GM12891 (cell line): Measurements from ENCODE around the gene POU2F2.

Experiments used
- DNase-seq: peaks from one replicate; pipeline ENCODE4 v3.0.0; 2011; ENCODE audit warnings: low spot score; ENCODE audit not compliant: insufficient read length
- FAIRE-seq: peaks from 2 replicates; lab custom pipeline; 2011; peaks lifted over from hg19 to GRCh38; lab: Jason Lieb, UNC
- PAX5 ChIP-seq: IDR thresholded peaks from 2 replicates; pipeline ENCODE4 v1.6.1; 2011; ENCODE audit warnings: low read length, moderate library complexity, mild to moderate bottlenecking; ENCODE audit not compliant: insufficient read depth, severe bottlenecking
- POLR2A ChIP-seq: IDR thresholded peaks from 2 replicates; pipeline ENCODE4 v1.6.1; 2011; ENCODE audit warnings: low read depth, low read length, control low read depth
- POLR2AphosphoS5 ChIP-seq: IDR thresholded peaks from 2 replicates; pipeline ENCODE4 v1.6.1; 2011; ENCODE audit warnings: low read depth, low read length, control low read depth
- POU2F2 ChIP-seq: IDR thresholded peaks from 2 replicates; pipeline ENCODE4 v1.6.1; 2011; ENCODE audit warnings: low read depth, mild to moderate bottlenecking, control low read depth, low read length, moderate library complexity
- SPI1 ChIP-seq: IDR thresholded peaks from 2 replicates; pipeline ENCODE4 v1.6.1; 2011; ENCODE audit warnings: low read depth, low read length, control low read depth
- TAF1 ChIP-seq: IDR thresholded peaks from 2 replicates; pipeline ENCODE4 v1.6.1; 2011; ENCODE audit warnings: low read depth, low read length, control low read depth

Gene POU2F2

DNA sequence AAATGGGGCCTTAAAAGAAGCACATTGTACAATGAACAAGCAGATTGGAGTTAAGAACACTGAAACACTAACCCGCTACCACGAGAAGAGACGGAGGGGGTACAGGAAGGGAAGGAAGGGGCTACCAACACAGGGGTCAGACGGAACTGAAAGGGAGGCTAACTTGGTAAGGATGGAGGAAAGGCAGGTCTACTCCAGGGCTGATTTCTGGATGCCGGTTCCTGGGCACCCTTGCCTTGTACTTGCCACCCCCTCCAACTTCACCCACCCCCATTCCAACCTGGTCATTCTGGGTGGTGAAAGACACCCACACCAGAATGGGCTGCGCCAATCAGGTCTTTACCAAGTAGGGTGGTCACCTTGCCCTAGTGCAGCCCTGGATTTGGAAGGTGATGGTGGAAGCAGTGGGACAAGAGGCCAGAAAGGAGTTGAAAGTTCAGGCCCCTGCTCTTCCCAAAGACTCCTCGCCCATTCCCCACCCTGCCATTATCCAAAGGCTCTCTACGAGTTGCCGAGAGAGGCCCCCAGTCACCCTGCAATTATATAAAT is 46.0 kb downstream of the POU2F2 start:
- peak; percentile 50 for FAIRE-seq
- TF ChIP-seq POLR2A, result no peak; the same call in 1 of the 2 replicates
- TF ChIP-seq POLR2AphosphoS5, result peak; percentile 29; the same call in 1 of the 2 replicates
- DNase-seq, result no peak

DNA sequence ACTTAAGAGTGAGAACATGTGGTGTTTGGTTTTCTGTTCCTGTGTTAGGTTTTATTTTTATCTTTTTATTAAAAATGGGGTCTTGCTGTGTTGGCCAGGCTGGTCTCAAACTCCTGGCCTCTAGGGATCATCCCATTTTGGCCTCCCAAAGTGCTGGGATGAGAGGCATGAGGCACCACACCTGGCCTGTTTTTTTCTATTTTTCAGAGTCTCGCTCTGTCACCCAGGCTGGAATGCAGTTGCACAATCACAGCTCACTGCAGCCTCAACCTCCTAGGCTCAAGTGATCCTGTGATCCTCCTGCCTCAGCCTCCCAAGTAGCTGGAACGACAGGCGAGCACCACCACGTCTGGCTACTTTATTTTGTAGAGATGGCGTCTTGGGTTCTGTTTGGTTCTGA is 48.7 kb downstream of the POU2F2 start:
- FAIRE-seq, result no peak
- no peak for TF ChIP-seq TAF1

DNA sequence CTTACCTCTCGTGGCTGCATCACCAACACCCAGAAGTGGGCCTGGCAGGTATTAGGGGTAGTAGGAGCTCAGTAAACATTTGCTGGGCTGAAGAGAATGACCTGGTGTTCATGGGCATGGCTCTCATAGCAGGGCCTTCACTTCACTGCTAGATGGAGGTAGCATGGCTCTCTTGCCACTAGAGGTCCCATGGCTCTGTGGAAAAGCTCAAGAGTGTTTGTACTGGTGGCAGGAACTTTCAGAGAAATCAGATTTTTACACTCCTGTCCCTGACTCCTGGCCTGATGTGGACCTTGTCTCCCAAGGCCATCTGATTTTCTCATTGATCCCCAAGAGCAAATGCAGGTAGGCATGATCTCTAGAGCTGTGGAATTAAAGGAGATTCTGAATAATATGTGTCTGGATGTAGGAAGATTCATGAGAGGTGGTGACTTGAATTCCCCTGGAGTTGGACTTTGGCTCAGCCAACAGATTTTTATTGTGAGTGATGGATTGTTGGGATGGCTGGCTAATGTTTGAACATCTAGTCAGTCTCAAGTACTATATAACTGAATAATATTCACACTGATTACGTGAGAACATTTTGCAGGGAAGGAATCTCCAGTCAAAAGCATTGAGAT is 50.6 kb downstream of the POU2F2 start:
- FAIRE-seq (peak; percentile 57), DNase-seq (no peak)
- TF ChIP-seq POLR2AphosphoS5 (no peak), SPI1 (no peak), POLR2A (no peak), TAF1 (no peak), POU2F2 (no peak), PAX5 (no peak)

More for the DNA sequence above, 48.7 kb downstream of the POU2F2 start:
- no peak for DNase-seq

DNA sequence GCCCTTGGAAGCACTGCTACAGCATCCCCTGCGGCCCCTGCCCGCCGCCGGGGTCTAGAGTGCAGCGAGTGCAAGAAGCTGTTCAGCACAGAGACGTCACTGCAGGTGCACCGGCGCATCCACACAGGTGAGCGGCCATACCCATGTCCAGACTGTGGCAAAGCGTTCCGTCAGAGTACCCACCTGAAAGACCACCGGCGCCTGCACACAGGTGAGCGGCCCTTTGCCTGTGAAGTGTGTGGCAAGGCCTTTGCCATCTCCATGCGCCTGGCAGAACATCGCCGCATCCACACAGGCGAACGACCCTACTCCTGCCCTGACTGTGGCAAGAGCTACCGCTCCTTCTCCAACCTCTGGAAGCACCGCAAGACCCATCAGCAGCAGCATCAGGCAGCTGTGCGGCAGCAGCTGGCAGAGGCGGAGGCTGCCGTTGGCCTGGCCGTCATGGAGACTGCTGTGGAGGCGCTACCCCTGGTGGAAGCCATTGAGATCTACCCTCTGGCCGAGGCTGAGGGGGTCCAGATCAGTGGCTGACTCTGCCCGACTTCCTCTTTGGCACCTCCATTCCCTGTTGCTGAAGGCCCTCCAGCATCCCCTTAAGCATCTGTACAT is 51.4 kb downstream of the POU2F2 start:
- DNase-seq (no peak), FAIRE-seq (no peak)
- TF ChIP-seq POLR2AphosphoS5 (no peak), TAF1 (no peak), PAX5 (no peak), POU2F2 (no peak), POLR2A (no peak), SPI1 (no peak)

DNA sequence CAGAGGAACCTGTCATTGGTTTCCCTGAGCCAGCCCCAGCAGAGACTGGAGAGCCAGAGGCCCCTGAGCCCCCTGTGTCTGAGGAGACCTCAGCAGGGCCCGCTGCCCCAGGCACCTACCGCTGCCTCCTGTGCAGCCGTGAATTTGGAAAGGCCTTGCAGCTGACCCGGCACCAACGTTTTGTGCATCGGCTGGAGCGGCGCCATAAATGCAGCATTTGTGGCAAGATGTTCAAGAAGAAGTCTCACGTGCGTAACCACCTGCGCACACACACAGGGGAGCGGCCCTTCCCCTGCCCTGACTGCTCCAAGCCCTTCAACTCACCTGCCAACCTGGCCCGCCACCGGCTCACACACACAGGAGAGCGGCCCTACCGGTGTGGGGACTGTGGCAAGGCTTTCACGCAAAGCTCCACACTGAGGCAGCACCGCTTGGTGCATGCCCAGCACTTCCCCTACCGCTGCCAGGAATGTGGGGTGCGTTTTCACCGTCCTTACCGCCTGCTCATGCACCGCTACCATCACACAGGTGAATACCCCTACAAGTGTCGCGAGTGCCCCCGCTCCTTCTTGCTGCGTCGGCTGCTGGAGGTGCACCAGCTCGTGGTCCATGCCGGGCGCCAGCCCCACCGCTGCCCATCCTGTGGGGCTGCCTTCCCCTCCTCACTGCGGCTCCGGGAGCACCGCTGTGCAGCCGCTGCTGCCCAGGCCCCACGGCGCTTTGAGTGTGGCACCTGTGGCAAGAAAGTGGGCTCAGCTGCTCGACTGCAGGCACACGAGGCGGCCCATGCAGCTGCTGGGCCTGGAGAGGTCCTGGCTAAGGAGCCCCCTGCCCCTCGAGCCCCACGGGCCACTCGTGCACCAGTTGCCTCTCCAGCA is 52.1 kb downstream of the POU2F2 start:
- TF ChIP-seq POLR2AphosphoS5 (no peak), TAF1 (no peak), POLR2A (no peak), POU2F2 (no peak), PAX5 (no peak), SPI1 (no peak)
- FAIRE-seq, result no peak
- no peak for DNase-seq

DNA sequence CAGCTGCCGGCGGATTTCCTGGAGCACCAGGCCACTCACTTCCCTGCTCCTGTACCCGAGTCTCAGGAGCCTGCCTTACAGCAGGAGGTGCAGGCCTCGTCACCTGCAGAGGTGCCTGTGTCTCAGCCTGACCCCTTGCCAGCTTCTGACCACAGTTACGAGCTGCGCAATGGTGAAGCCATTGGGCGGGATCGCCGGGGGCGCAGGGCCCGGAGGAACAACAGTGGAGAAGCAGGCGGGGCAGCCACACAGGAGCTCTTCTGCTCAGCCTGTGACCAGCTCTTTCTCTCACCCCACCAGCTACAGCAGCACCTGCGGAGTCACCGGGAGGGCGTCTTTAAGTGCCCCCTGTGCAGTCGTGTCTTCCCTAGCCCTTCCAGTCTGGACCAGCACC is 53.0 kb downstream of the POU2F2 start:
- FAIRE-seq (no peak), DNase-seq (no peak)
- TF ChIP-seq POLR2AphosphoS5, result no peak
- no peak for TF ChIP-seq POLR2A
- no peak for TF ChIP-seq PAX5
- no peak for TF ChIP-seq POU2F2
- no peak for TF ChIP-seq TAF1
- TF ChIP-seq SPI1, result no peak

DNA sequence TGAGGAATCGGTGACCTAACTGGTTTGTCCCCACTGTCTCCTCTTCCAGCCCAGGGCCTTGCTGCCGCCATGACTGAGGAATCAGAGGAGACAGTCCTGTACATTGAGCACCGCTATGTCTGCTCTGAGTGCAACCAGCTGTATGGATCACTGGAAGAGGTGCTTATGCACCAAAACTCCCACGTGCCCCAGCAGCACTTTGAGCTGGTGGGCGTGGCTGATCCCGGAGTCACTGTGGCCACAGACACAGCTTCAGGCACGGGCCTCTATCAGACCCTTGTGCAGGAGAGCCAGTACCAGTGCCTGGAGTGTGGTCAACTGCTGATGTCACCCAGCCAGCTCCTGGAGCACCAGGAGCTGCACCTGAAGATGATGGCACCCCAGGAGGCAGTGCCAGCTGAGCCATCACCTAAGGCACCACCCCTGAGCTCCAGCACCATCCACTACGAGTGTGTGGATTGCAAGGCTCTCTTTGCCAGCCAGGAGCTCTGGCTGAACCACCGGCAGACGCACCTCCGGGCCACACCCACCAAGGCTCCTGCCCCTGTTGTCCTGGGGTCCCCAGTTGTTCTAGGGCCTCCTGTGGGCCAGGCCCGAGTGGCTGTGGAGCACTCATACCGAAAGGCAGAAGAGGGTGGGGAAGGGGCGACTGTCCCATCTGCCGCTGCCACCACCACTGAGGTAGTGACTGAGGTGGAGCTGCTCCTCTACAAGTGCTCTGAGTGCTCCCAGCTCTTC is 53.5 kb downstream of the POU2F2 start:
- DNase-seq (no peak), FAIRE-seq (no peak)
- TF ChIP-seq POU2F2 (no peak), SPI1 (no peak), POLR2A (no peak), POLR2AphosphoS5 (no peak), PAX5 (no peak), TAF1 (no peak)

DNA sequence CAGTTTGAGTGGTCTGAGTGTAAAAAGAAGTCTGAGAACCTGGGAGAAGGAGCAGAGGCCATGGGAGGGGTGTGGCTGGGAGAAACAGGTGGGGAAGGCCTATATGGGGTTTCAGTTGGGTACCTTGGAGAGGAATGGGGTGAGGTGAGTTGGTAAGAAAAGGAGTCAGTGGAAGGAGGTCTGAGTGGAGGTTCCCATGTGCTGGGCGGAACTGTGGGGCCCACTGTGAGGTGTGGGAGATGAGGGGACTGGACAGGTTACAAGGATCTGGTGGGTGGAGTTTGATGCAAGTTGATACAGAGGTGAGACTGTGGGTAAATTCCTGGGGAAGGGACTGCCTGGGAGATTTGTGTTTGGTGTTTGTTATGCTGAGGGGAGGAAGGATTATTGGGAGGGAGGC is 54.2 kb downstream of the POU2F2 start:
- DNase-seq (no peak), FAIRE-seq (no peak)
- no peak for TF ChIP-seq PAX5
- TF ChIP-seq POLR2AphosphoS5, result no peak
- TF ChIP-seq POLR2A, result no peak
- TF ChIP-seq POU2F2, result no peak
- no peak for TF ChIP-seq TAF1
- TF ChIP-seq SPI1, result no peak
